ENCODE results near the gene ST3GAL4.
A peak's percentile ranks its signal among the peaks of the same experiment; 100 is the strongest.

ST3GAL4 gene

DNA sequence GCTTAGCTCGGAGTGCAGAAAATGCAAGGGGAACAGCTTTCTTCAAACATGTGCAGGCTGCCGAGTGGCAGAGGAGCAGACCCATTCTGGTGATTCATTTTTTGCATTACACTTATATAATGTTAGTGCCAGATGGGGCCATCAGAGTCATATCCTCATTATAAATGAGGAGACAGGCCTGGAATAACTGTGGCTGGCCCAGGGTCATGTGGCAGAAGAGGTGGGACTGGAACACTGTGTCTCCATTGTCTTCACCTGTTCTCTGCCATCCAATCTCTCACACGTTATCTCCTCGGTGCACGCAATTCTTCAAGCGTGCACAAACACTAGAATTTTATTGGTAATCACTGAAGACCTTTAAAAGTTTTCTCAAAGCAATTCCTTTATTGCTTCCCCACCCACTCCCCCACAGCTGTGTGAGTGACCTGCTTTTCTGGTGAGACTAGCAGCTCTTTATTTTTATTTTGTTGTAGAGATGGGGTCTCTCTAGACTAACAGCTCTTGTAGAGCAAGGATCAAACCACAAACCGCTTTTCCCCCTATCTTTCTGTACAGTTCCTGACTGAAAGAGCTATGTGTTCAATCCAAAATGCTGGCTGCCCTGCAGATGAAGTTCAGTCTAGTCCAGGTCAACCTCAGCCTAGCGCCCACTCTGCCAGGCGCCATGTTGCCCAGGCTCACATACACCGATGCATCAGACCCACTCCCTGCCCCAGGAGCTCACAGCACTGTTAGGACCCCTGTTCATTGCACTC is 75.3 kb downstream of the ST3GAL4 start:
- no peak for DNase-seq

DNA sequence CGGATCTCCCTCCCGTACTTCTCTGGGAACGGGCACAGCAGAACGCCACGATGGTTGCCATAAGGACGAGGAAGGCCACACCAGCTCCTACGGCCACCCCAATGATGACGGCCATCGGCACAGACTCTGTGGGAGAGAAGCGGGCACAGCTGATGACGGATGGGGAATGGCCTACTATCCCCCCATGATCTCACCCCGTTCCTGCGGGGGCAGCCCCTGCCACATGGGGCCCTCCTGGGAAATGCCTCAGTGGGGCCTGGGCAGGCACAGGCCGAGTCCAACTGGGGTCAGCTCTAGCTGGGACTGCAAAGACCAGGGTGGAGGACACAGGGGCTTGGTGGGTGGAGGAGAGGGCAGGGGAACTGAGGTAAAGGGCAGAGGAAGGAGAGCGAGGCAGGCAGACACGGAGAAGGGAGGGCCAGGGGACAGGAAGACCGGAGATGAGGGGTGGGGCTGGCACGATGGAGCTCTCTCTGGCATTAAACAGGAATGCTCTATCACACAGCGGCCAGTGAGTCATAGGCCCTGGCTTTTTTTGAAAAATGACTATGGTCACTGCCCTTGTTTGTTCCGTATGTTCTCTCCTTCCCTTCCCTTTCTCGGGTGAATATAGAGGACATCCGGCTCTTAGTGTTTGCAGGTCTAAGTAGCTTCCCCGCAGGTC is 76.0 kb downstream of the ST3GAL4 start:
- no peak for DNase-seq

DNA sequence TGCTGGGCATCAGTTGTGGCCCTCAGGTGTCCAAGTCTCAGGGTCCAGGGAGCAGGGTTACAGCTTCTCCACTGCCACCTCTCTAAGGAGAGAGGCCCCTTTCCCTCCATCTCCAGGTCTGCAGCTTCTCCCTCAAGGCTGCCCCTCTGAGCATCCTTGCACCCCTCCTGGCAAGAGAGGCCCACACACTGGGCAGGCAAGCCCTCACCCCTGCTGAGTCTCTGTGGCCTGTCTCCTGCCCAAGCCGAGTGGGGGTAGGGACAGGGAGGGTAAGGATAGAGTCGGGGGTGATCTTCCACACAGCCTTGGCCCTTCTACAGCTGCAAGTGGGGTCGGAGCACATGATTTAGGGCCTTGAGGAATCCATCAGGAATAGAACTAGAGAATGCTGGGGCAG is 76.6 kb downstream of the ST3GAL4 start:
- DNase-seq: no peak

DNA sequence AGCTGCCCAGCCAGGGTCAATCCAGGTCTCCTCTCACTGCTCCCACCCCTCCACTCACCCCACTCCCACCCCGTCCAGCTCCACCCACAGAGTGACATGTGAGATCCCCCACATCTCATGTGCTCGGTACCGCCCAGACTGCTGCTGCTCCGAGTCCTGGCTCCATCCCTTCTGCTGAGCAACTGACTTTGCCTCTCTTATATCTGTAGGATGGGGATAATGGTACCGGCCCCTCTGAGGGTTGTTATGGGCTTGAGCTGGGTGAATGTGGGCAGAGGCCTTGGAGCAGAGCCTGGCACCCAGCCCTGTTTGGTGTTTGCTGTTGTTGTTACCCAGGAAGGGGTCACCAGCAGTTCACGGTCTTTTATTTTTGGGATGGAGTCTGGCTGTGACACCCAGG is 77.0 kb downstream of the ST3GAL4 start:
- DNase-seq: no peak

DNA sequence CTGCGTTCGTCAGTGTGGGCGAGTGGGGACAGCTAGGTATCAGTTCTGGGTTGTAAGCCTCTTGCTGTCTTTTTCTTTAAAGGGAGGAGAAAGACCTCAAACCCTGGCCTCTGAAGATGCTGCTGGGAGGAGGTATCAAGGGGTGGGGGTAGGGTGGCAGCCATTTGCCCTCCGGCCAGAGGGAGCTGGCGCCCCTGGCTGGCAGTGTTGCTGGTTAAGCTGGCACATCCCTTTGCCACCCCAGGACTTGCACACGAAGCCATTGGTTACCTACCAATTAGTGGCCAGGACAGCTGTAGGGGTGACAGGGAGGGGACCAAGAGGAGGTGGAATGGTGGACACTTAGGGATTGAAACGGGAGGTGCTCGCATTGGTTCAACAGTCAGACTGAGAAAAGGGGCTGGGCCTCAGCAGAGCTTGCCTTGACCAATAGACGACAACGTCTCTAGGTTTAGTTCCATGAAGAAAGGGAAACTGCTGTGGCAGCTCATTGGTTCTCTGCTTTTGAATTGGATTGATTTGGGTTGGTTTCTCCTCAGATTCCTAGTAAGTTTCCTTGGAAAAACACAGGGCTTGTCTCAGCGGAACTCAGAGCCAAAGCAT is 77.9 kb downstream of the ST3GAL4 start:
- no peak for DNase-seq

DNA sequence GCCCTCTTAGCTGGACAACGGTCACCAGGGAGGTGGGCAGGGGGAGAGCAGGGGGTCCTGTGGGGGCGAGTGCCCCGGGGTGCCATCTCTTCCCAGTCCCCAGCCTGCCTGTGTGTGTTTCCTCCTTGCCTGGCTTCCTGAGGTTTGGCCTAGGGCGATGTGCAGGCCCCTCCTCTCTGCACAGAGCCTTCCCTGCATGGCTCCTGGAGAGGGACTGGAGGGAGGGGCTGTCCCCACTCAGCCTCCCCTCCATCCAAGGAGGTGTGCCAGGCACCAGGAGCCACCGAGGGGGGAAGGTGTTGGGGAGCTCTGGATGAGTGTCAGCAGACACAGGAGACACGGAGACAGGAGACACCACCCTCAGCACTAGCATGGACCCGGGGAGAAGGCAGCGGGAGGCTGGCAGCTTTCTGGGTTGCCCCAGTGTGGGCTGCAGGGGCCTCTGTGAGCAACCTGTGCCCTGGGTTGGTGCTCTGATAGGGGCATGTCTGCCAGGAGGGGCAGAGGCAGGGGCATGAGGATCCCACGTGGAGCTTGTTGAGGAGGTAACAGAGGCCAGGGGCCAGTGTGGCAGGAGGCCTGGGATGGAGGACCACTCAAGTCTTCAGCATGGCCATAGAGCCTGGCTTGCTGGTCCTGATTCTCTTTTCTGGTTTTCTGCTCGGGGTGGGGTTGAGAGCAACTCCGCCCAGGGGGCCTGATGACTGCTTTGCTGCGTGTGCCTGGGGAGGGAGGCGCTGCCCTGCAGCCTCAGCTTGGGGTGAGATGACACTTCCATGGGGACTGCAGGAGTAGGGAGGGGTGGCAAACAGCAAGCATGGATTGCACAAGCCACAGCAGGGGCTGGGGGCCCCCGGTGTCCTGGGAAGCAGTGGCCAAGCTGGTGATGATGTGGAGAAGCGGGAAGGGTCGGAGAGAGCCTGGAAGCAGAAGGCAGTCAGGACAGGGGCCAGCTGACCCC is 78.8 kb downstream of the ST3GAL4 start:
- no peak for DNase-seq

DNA sequence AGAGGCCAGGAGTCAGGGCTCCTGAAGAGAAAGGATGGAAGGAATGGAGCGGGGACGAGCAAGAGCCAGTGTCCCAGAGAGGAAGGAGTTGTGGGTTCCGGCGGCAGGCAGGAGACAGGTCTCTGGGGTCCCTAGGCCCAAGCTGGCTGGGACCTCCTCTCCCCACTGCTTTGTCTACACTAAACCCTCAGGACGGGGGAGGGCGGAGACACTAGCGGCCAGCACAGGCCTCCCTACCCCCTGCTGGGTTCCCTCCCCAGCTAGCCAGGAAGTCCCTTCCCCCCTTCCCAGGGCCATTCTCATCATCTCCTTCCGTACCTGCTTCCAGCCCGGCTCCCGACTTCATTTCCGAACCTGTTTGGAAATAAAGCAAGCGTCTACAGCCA is 79.5 kb downstream of the ST3GAL4 start:
- no peak for DNase-seq

DNA sequence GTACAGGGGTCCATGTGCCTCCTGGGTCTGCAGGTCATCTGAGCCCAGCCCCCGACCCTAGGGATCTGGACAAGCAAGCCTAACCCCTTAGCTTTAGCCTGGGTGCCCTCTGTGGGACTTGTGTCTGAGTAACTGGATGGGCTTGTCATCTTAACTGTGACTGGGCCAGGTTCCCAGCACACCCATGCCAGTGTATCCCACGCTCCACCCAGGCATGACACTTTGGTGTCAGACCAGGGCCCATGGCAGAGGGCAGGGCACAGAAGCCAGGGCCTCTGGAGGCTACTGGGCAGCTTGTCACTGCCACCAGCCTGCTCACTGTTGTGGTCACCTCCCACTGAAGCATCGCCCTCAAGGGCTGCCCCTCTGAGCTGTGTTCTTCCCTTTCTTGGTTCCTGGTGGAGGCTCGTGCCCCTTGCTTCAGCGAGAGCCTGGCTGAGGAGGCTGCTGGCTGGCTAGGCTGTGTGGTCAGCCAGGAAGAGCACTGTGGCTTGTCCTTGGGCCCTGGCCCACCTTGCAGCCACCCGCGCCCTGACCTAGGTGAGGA is 80.8 kb downstream of the ST3GAL4 start:
- no peak for DNase-seq

DNA sequence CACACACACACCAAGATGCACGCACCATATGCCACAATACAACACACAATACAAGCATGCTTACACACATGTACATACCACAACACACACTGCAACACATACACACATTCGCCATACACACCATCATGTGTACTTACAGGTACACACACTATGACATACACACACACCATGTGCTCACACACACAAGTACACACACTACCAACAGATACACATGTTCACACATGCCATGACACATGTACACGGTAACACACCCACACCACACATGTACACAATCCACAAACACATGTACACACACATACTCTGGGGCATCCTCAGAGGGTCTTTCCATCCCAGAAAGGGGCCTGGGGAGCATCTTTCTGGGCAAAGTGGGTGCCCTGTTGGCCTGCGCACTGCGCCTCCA is 82.2 kb downstream of the ST3GAL4 start:
- DNase-seq: no peak

DNA sequence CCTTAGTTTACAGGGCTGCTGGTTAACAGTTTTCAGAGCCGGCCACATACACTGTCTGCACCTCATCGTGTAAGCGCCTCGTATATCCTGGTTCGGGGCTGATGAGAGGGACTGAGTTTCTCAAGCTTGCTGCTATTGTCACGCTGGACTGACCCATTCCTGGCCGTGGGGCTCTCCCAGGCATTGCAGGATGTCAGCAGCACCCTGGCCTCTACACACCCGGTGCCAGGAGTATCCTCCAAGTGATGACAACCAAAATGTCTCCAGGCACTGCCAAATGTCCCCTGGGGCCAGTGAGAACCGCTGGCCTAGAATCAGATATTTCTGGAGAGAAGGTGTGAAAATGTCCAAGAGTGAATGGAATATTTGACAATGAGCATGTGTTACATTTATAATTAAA is 82.8 kb downstream of the ST3GAL4 start:
- DNase-seq: no peak

DNA sequence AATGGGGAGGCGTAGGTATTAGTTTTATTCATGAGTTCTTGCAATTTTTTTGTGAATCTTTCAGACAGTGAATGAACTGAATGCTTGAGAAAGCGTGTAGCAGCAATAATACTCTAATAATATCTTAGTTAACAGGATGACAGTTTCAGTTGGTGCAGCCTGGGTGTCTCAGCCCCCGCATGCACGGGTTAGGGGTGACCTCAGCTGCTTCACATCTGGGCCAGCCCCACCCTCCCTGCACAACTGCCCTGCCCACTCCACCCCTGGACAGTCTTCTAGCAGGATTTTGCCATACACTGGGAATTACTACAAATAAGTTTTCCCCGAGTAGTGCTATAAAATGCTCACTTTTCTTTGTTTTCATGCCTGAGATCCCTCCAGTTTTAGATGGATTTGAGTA is 83.2 kb downstream of the ST3GAL4 start:
- DNase-seq: no peak

DNA sequence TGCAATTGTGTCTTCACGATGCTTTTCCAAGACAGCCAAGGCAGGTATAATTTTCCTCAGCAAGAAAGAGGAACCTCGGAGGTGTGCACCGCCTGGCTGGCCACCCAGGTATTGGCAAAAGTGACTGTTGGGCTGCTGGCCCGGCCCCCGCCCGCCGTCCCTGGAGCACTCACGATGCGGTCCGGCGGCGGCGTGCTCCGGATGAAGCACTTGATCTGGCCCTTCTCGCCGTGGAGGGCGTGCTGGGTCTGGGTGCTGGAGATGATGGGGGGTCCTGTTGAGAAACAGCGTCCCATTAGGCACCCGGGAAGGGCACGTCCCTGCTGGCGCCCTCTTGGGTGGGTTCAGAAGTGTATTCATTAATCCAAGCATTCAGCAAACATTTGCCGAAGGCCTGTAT is 84.8 kb downstream of the ST3GAL4 start:
- no peak for DNase-seq

DNA sequence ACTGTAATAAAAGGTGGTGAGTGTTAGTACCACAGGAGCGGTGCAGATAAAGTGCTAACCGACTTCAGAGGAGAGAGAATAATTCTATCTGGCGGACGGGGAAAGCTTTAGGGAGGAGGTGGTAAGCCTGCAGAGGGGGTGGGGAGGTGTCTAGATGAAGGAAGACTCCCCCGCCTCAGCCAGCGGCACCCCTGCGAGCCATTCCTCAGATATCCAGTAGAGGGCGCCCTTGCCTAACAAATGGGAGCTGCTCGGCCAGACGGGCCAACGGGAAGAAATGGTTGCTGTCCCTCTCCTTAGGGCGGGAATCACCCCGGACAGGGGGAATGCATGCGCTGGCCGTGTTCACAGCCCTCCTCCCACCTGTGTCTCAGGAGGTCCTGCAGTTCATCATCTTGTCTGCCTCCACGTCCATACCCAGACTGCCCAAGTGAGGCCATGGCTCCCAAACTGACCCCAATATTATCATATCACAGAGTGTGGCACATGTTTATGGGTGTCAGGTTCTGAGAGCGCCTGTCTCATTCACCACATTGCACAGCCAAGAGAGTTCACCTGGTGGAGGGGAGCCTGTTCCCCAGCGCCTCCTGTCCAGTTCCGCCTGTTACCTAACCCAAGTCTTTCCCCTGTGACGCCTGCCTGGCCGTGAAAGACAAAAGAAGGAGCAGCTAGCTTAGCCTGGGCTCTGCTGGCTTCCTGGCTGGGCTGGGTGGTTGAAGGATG is 85.5 kb downstream of the ST3GAL4 start:
- DNase-seq: peak; percentile 72

DNA sequence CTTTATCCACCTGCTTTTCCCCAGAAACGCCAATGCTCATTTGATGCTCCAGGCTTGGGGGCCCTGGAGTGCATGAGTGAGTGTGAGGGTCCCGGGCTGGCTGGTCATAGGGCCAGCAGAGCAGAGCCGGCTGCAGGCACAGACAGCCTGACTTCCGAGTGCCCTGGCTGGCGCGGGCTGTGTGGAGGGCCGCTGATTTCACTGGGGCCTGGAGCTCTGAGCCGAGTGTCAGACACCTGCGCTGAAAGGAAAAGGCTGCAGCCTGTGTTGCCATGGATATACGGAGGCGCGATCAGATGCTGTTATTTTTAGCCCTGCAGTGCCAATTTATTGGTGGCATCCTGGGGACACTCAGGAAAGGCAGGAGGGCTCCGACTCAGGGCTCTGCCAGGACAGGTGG is 87.6 kb downstream of the ST3GAL4 start:
- no peak for DNase-seq

DNA sequence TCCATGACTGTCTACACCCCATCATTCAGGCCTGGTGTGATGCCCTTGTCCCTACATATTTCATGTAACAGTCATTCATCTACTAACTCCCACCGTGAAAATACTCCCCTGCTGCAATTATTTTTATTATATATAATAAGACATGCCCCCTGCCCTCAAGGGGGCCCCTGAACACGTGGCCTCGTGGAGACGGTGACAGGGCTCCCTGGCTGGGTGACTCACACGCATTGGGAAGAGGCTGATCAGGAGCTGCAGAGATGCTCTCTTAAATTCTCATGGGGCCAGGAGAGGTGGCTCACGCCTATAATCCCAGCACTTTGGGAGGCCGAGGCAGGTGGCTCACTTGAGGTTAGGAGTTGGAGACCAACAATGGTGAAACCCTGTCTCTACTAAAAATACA is 88.6 kb downstream of the ST3GAL4 start:
- no peak for DNase-seq

DNA sequence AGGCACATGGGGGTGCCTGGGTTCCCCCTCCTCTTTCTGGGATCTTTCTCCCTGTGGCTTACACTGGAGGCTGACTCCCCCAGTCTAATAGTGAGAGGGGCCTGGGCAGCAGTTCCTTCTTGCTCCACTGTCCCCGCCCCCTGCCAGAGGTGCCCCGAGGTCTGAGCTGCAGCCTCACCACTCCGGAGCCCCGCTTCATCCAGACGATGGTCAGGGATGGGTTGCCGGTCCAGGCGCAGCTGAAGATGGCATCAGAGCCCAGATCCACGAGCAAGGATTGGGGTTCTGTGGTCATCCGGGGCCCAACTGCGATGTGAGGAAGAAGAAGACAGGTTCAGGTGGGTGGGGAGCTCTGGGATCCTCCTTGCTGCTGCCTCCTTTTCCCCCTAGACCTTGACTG is 91.1 kb downstream of the ST3GAL4 start:
- DNase-seq: no peak

DNA sequence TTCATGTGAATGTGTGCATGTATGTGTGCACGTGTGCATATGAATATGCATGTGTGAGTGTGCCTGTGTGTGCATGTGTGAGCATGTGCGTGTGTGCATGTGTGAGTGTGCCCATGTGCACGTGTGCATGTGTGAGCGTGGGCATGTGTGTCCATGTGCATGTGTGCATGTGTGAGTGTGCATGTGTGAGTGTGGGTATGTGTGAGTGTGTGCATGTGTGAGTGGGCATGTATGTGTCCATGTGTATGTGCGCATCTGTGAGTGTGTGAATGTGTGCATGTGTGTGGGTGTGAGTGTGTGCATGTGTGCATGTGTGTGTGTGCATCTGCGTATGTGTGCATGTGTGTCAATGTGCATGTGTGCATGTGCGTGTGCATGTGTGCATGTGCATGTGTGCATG is 94.7 kb downstream of the ST3GAL4 start:
- DNase-seq: no peak

DNA sequence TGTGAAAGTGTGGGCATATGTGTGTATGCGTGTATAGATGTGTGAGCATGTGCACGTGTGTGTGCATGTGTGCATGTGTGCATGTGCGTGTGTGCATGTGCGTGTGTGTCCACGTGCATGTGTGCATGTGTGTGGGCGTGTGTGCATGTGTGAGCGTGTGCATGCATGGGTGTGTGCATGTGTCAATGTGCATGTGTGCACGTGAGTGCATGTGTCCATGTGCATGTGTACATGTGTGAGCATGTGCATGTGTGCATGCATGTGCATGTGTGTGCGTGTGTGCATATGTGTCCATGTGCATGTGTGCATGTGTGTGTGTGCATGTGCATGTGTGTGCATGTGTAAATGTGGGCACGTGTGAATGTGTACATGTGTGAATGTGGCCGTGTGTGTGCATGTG is 95.3 kb downstream of the ST3GAL4 start:
- no peak for DNase-seq

DNA sequence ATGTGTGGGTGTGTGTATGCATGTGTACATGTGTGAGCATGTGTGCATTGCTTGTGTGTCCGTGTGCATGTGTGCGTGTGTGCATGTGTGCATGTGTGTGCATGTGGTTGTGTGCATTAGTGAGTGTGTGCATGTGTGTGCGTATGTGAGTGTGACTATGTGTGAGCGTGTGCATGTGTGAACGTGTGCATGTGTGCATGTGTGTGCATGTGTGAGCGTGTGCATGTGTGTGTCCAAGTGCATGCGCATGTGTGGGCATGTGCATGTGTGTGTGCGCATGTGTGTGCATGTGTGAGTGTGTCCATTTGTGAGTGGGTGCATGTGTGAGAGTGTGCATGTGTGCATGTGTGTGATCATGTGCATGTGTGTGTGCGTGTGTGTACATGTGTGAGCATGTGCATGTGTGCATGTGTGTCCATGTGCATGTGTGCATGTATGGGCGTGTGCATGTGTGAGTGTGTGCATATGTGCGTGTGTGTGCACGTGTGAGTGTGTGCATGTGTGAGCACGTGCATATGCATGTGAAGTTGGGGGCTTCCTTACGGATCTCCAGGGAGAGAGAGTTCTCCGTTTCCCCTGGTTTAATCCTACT is 95.8 kb downstream of the ST3GAL4 start:
- DNase-seq: no peak

DNA sequence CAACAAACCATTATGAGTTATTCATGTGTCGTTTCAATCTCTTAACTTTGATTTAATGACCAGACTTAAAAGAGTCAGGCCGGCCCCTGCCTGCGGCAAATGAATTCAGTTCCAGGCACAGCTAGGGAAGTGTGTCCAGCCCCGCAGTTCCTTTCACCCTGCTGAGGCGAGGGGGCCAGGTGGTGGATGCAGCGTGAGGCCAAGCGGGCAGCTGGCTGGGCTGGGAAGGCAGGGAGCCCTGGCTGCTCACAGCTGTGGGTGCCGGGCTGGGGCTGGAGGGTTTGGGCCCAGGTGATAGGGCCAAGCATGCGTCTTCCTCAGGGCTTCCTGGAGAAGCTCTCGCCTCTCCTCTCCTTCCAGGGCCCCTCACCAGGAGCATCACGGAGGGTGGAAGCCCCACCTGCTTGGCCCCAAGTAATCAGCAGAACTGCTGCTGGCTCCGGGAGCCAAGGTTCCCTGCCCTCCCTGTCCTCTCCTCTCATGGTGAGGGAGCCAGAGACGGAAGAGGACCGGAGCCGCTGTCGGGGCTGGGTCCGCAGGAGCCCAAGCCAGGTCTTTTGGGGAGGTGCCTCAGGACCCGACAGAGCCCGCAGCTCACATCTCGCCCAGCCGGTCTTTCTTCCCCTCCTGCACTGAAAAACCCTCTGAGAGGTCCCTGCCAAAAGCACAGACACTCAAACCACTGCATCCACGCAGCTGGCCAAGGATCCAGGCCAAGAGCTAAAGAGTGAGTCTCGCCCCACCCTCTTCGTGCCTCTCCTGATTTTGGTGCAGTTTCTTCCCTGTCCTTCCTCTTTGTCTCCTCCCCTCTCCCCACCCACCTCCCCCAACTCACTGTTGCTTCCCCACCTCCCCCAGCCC is 97.0 kb downstream of the ST3GAL4 start:
- DNase-seq: no peak

DNA sequence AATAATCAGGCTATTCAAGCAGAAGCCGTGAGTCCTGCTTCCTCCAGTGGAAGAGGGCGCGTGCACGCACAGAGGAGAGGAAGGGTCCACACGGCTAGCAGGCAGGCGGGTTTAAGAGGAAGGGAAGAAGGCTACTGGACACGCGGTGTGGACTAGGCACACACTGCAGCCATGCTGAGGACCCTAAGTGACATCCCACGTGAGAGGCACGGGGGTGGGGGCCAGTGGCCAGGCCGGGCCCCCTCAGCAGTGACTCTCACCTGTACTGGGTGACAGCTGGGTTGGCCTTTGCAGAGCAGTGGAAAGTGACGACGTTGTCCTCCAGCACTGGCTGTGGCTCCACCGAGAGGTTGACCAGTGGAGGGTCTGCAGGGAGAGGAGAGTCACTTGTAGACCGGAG is 100.6 kb downstream of the ST3GAL4 start:
- DNase-seq: no peak

Measured in activated CD8-positive, alpha-beta memory T cell treated with anti-CD3 and anti-CD28 coated beads, Interleukin-2, amount 50 U/mL, for 4 hours (primary cell).